C4-2B (cell line): ENCODE results near the gene RPSA.

Source experiments
- ZFX ChIP-seq: fragments of 450-650 bp; IDR thresholded peaks from 2 replicates; pipeline ENCODE4 v1.6.1; 2017
- TF ChIP-seq, protein P1 (sequence below): fragments of 450-650 bp; conservative IDR thresholded peaks from 2 replicates; pipeline ENCODE4 v1.5.1; 2017; ENCODE audit warnings: mild to moderate bottlenecking

- TF ChIP-seq, protein P1, sequence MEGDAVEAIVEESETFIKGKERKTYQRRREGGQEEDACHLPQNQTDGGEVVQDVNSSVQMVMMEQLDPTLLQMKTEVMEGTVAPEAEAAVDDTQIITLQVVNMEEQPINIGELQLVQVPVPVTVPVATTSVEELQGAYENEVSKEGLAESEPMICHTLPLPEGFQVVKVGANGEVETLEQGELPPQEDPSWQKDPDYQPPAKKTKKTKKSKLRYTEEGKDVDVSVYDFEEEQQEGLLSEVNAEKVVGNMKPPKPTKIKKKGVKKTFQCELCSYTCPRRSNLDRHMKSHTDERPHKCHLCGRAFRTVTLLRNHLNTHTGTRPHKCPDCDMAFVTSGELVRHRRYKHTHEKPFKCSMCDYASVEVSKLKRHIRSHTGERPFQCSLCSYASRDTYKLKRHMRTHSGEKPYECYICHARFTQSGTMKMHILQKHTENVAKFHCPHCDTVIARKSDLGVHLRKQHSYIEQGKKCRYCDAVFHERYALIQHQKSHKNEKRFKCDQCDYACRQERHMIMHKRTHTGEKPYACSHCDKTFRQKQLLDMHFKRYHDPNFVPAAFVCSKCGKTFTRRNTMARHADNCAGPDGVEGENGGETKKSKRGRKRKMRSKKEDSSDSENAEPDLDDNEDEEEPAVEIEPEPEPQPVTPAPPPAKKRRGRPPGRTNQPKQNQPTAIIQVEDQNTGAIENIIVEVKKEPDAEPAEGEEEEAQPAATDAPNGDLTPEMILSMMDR: no peak
- no peak for TF ChIP-seq ZFX
Observed at GRCh38 chr3:39432342-39432741, 25.8 kb downstream of the RPSA start.
